Thoracic aorta endothelial cell (primary cell): ENCODE data around the gene GRM4. TPM values are rescaled to one million over a fixed set of nuclear protein-coding genes. Genes with fewer than 3 reads are reported as not detected.

ENCODE experiments used
- small RNA-seq: library from RNA; depleted of rRNA; stranded (forward); fragments of <200 nt; gene quantifications from one replicate; pipeline ENCODE3, GENCODE V24; 2012
- total RNA-seq: library from RNA; depleted of rRNA; stranded (reverse); fragments of >200 nt; gene quantifications from 2 replicates; pipeline ENCODE4 v1.2.3, GENCODE V29; 2012

GRM4 gene
- total RNA-seq, result not detected in 2 replicates

GRCh38 chr6:34146021-34146782 lies at the start of gene GRM4:
GRM4 (minus strand) TSS chr6:34146087; CDS start chr6:34133496, 12,591 bp downstream.

Small RNAs within 50 kb of the gene (small RNA-seq; reads per million reads assigned to genes)
- not detected for gene MIR1275

Other genes starting within 250 kb of the GRM4 start
- 484 and 954 TPM in 2 replicates for gene HMGA1, start 90.8 kb upstream of the GRM4 start, total RNA-seq
- gene SMIM29, start 102.9 kb upstream of the GRM4 start, total RNA-seq, result 17.7 and 17.8 TPM in 2 replicates
- gene NUDT3, start 246.6 kb upstream of the GRM4 start, total RNA-seq, result 43.0 and 46.5 TPM in 2 replicates